ENCODE data around the gene GBP4.

The GBP4 gene

GRCh38 chr1:89203166-89203565 is 4.4 kb upstream of the GBP4 start:
- TF ChIP-seq, protein P1, sequence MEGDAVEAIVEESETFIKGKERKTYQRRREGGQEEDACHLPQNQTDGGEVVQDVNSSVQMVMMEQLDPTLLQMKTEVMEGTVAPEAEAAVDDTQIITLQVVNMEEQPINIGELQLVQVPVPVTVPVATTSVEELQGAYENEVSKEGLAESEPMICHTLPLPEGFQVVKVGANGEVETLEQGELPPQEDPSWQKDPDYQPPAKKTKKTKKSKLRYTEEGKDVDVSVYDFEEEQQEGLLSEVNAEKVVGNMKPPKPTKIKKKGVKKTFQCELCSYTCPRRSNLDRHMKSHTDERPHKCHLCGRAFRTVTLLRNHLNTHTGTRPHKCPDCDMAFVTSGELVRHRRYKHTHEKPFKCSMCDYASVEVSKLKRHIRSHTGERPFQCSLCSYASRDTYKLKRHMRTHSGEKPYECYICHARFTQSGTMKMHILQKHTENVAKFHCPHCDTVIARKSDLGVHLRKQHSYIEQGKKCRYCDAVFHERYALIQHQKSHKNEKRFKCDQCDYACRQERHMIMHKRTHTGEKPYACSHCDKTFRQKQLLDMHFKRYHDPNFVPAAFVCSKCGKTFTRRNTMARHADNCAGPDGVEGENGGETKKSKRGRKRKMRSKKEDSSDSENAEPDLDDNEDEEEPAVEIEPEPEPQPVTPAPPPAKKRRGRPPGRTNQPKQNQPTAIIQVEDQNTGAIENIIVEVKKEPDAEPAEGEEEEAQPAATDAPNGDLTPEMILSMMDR (IDR thresholded peaks at IDR 0.05; ENCODE audit: low read depth, low read length) = no peak
- no peak for DNase-seq (ENCODE audit: extremely low read depth, low read depth)

- TF ChIP-seq, protein P1 (IDR thresholded peaks at IDR 0.05; ENCODE audit: low read depth, low read length) = no peak
- DNase-seq (ENCODE audit: extremely low read depth, low read depth) = no peak
Measured at GRCh38 chr1:89201106-89201794, 2.5 kb upstream of the GBP4 start.

- no peak for DNase-seq (ENCODE audit: extremely low read depth, low read depth)
Measured at GRCh38 chr1:89200663-89201062, 1.9 kb upstream of the GBP4 start.

GRCh38 chr1:89199525-89200031 is 836 bp upstream of the GBP4 start:
- TF ChIP-seq, protein P1 (IDR thresholded peaks at IDR 0.05; ENCODE audit: low read depth, low read length) = no peak

More at GRCh38 chr1:89200663-89201062, 1.9 kb upstream of the GBP4 start:
- TF ChIP-seq, protein P1 (IDR thresholded peaks at IDR 0.05; ENCODE audit: low read depth, low read length) = no peak

GRCh38 chr1:89198081-89198480 is 661 bp downstream of the GBP4 start:
- no peak for DNase-seq (ENCODE audit: extremely low read depth, low read depth)
- TF ChIP-seq, protein P1 (IDR thresholded peaks at IDR 0.05; ENCODE audit: low read depth, low read length) = no peak

More at GRCh38 chr1:89199525-89200031, 836 bp upstream of the GBP4 start:
- DNase-seq (ENCODE audit: extremely low read depth, low read depth) = no peak

GRCh38 chr1:89195476-89195875 is 3.3 kb downstream of the GBP4 start:
- no peak for DNase-seq (ENCODE audit: extremely low read depth, low read depth)
- TF ChIP-seq, protein P1 (IDR thresholded peaks at IDR 0.05; ENCODE audit: low read depth, low read length) = no peak

GRCh38 chr1:89191314-89191713 is 7.4 kb downstream of the GBP4 start:
- no peak for DNase-seq (ENCODE audit: extremely low read depth, low read depth)
- TF ChIP-seq, protein P1 (IDR thresholded peaks at IDR 0.05; ENCODE audit: low read depth, low read length) = no peak
